GM21447 (cell line): Measurements from ENCODE around the gene CFD.
"Not testable (repeated sequence)": the region's sequence is repeated elsewhere in the genome, so short reads cannot be mapped to it uniquely, and the experiment has no call there.

Experiments
- ATAC-seq: cut with Tn5 transposase; IDR thresholded peaks from one replicate; pipeline ENCODE4 v1.9.1; 2021; ENCODE audit not compliant: unreplicated experiment

Gene CFD

GRCh38 chr19:825897-826644, 33.4 kb upstream of the CFD start:
- no peak for ATAC-seq

- ATAC-seq = no peak
Measured at GRCh38 chr19:827314-827709, 32.2 kb upstream of the CFD start.

GRCh38 chr19:827710-828321, 31.6 kb upstream of the CFD start, which contains the start of gene AZU1:
Gene AZU1, plus strand, starts transcription at chr19:827837. Its CDS starts 10 bp downstream, at chr19:827847.
- ATAC-seq = no peak

GRCh38 chr19:829129-829758, 30.2 kb upstream of the CFD start:
- no peak for ATAC-seq

- ATAC-seq = no peak
Measured at GRCh38 chr19:831407-832369, 27.8 kb upstream of the CFD start.

GRCh38 chr19:834216-834615, 25.2 kb upstream of the CFD start:
- ATAC-seq = no peak

- ATAC-seq = no peak
Measured at GRCh38 chr19:835210-835810, 24.2 kb upstream of the CFD start.

GRCh38 chr19:840519-841206, 18.8 kb upstream of the CFD start, which contains the start of gene PRTN3:
Gene PRTN3, plus strand, starts transcription at chr19:840999. Its CDS starts 10 bp downstream, at chr19:841009.
- no peak for ATAC-seq

- ATAC-seq = not testable (repeated sequence)
Measured at GRCh38 chr19:842802-843179, 16.7 kb upstream of the CFD start.

GRCh38 chr19:843180-843835, 16.2 kb upstream of the CFD start:
- no peak for ATAC-seq

GRCh38 chr19:843836-844545, 15.5 kb upstream of the CFD start:
- no peak for ATAC-seq

- no peak for ATAC-seq
Measured at GRCh38 chr19:844546-844971, 14.9 kb upstream of the CFD start.

GRCh38 chr19:845707-846521, 13.6 kb upstream of the CFD start:
- ATAC-seq = no peak

GRCh38 chr19:848386-848921, 11.0 kb upstream of the CFD start:
- ATAC-seq = no peak

- not testable (repeated sequence) for ATAC-seq
Measured at GRCh38 chr19:849195-849594, 10.3 kb upstream of the CFD start.

- no peak for ATAC-seq
Measured at GRCh38 chr19:850221-850978, 9.1 kb upstream of the CFD start.

- ATAC-seq = no peak
Measured at GRCh38 chr19:850979-851335, 8.5 kb upstream of the CFD start.
